ENCODE results near the gene TC2N.
A peak's percentile ranks its signal among the peaks of the same experiment; 100 is the strongest.
"Not testable (repeated sequence)": the region's sequence is repeated elsewhere in the genome, so short reads cannot be mapped to it uniquely, and the experiment has no call there.

The TC2N gene

DNA sequence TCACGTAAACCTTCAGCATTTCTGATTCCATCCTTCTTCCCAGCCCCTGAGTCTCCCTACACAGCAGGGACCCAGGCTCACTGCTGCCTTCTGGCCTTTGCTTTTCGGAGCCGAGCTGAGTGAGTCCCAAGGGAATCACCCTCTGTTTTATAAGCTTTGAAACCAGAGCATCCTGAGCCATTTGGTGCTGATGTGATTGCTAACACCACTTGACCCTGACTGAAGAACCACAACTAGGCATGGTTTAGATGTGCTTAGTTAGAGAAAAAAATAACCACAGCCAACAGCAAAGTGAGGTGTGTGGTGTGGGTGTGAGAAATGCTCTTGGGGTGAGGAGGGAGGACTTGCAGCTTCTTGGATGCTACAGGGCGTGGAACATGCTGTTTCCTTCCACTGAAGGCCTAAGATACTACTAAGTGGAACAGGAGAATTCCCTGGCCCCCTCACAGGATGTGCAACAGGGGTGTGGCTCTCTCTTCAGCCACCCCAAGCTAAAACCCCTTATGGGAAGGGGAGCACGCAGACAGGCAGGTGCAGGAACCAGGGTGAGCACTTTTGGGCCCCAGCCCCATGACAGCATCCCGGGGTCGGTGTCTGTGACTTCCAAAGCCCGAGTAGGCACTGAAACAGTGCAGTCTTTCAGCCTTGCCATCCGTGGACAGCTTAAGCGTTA is at the start of gene TC2N:
TC2N (minus strand) TSS at position 221 of the 673 bp plus-strand sequence. CDS start 53,767 bp downstream, outside the sequence.
- FAIRE-seq: no peak
- DNase-seq (ENCODE audit: insufficient read length, low spot score): no peak

DNA sequence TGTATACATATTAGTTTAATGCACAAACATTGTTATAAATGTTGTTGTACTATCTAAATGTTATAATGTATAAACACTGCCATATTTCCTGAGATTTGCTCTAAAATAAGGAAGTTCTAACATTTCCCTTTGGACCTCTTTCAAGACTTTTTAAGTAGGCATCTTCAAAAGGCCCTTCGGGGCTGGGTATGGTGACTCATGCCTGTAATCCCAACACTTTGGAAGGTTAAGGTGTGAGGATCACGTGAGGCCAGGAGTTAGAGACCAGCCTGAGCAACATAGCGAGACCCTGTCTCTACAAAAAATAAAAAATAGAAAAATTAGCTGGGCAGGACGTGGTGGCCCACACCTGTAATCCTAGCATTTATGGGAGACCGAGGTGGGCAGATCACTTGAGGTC is 44.7 kb upstream of the TC2N start:
- no peak for DNase-seq (ENCODE audit: insufficient read length, low spot score)
- no peak for FAIRE-seq

- DNase-seq (ENCODE audit: insufficient read length, low spot score): peak; percentile 61
- FAIRE-seq: no peak
These were observed 44.2 kb upstream of the TC2N start for GRCh38 chr14:91911474-91912032.

- DNase-seq (ENCODE audit: insufficient read length, low spot score): no peak
- FAIRE-seq: no peak
These were observed 42.9 kb upstream of the TC2N start for GRCh38 chr14:91910196-91910595.

- FAIRE-seq: no peak
- DNase-seq (ENCODE audit: insufficient read length, low spot score): no peak
These were observed 39.0 kb upstream of the TC2N start for GRCh38 chr14:91906374-91906773.

GRCh38 chr14:91904956-91905645 is 37.8 kb upstream of the TC2N start:
- FAIRE-seq: no peak
- DNase-seq (ENCODE audit: insufficient read length, low spot score): no peak

DNA sequence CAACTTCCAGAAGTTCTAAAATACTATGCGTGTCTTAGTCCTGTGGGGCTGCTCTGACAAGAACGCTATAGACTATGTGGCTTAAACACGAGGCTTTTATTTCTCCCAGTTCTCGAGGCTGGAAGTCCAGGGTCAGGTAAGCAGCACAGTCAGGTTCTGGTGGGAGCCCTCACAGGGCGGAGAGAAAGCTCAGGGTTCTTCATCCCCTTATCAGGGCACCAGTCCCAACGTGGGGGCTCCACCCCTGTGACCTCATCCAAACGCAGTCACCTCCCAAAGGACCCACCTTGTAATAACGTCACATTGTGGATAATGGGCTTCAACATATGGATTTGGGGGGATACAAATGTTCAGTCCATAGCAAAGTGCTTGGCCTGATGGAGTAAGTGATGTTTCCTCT is 37.1 kb upstream of the TC2N start:
- FAIRE-seq (no peak), DNase-seq (ENCODE audit: insufficient read length, low spot score) (no peak)

DNA sequence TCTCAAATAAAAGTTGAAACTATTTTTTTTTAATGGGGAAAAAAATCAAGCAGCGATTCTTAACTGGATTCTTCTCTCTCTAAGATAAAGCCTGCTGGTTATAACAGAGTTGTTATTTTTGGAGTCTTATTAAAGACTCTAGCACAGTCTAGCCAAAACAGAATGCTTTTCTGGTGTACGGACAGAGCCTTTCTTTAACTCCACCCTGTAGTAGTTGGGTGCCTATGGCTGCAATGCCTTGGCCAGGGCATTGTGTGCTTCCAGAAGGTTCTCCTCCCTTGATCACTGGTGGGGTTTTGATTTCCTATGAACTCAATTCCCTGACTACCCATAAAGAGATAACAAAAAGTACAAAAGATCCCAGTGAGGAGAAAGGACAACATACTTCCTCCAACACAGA is 35.7 kb upstream of the TC2N start:
- DNase-seq (ENCODE audit: insufficient read length, low spot score): no peak
- FAIRE-seq: no peak

DNA sequence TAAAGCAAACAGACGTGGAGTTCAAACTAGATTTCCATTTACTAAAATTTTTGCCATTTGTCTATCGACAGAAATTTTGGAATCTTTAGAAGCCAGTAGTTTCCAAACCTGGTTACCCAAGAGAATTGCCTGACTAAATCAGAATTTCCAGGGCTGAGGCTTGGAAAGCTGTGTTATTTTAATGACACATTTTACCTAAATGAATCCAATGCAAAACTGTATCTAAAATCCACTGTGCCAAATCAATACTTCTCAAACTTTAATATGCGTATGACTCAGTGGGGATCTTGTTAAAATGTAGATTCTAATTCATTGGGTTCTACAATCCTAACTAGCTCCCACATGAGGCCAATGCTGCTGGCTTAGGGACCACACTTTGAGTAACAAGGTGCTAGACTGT is 35.0 kb upstream of the TC2N start:
- FAIRE-seq: no peak
- no peak for DNase-seq (ENCODE audit: insufficient read length, low spot score)

DNA sequence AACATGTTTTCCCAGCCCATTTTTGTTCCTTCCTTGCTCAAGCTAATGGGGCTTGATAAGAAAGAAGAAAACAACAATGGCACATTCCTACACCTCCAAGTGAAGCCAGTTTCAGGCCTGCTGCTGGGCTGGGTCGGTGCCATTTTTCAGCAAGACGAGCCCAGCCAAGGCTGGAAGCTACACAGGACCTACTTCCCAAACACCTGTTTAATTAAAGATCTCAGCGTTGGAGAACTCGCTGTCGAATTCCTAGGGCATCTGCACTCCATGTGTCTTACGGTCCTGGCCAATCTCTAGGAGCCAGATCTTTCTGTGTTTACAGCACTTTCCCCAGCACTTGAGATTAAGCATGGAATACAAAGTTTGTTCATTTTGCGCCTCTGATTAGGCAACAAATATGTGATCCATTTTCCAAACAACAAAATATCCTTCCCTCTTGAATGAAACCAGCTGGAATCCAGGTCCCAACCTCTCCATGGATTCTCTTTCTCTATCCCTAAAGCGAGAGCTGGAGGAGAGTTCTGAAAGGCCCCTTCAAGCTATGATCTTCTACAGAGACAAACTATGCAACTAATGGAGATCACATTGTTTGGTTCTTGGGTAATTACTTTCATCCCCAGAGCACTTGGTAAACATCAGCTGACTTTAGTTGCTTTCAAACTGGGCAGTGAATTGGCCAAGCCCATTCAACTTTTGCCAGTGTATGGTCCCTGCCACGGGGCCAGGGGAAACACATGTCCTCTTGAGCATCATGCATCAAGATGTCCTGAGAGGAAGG is 34.3 kb upstream of the TC2N start:
- no peak for DNase-seq (ENCODE audit: insufficient read length, low spot score)
- FAIRE-seq: no peak

GRCh38 chr14:91899806-91900205 is 32.5 kb upstream of the TC2N start:
- DNase-seq (ENCODE audit: insufficient read length, low spot score): no peak
- no peak for FAIRE-seq

DNA sequence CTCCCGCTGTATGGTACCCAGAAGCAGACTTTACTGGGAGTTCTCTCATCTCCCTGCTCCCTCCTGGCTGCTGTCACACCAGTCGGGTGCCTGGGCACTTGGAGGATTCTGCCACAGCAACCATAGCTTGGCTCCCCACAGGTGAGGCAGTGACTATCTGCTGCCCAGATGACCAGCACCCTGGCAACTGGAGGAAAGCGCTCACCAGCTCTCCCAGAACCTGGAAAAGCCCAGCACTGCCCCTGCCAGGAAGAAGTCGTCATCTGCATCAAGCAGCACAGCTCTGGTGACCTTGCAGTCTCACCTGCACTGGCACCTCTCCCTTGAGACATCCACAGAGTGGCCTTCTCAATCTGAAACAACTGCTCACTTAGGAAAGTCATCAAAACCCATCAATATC is 31.9 kb upstream of the TC2N start:
- FAIRE-seq (no peak), DNase-seq (ENCODE audit: insufficient read length, low spot score) (no peak)

GRCh38 chr14:91898372-91898771 is 31.0 kb upstream of the TC2N start:
- DNase-seq (ENCODE audit: insufficient read length, low spot score) (no peak), FAIRE-seq (no peak)

DNA sequence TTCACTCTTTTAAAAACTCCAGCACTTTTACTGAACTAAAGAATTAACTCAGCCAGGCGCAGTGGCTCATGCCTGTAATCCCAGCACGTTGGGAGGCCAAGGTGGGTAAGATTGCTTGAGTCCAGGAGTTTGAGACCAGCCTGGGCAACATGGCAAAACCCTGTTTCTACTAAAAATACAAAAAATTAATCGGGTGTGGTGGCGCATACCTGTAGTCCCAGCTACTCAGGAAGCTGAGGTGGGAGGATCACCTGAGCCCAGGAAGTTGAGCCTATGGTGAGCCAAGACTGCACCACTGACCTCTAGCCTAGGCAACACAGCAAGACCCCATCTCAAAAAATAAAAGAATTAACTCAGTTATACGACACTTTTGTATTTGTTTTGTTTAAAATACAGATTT is 30.4 kb upstream of the TC2N start:
- not testable (repeated sequence) for FAIRE-seq; DNase-seq (ENCODE audit: insufficient read length, low spot score)

DNA sequence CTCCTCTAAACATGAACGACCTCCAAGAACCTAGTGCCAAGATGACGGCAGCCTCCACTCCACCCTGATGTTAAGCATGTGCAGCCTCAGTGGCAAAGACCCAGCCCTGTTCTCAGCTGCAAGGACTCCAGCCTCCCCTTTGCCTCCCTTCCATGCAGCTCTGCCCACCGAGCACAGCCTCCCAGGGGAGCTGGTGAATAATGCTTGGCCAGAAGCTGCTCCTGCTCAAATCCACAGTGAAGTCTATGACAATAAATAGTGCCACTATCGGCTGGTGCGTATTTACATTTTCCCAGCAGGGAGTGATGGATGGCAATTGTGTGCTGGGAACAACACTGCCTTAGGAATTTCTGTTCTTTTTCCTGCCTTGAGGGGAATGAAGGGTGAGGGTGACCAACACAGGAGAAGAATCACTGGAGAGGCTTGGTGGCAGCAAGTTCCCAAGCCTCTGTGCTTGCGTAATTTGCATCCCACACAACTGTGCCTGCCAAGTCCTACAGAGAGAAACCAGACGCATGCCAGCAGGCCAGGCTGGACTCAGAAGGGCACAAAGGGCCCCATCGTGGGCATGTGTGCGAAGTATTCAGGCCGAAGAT is 29.9 kb upstream of the TC2N start:
- FAIRE-seq (peak; percentile 36), DNase-seq (ENCODE audit: insufficient read length, low spot score) (peak; percentile 13)

DNA sequence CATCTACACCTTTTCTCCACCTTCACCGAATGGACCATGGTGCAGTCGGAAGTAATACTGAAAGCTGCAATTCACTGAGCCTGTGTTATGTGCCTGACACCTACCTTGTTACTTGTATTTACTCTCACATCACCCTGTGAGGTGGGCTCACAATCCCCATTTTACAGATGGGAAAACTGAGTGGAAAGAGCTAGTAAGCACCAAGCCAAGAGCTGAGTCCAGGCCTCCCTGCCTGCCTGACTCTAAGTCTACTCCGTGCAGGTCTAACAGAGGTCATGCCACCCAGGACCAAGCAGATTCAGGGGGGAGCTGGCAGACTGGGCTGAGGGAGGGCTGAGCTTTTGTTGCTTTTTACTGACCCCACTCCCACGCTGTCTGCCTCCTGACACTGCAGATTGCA is 29.1 kb upstream of the TC2N start:
- DNase-seq (ENCODE audit: insufficient read length, low spot score) (no peak), FAIRE-seq (no peak)

DNA sequence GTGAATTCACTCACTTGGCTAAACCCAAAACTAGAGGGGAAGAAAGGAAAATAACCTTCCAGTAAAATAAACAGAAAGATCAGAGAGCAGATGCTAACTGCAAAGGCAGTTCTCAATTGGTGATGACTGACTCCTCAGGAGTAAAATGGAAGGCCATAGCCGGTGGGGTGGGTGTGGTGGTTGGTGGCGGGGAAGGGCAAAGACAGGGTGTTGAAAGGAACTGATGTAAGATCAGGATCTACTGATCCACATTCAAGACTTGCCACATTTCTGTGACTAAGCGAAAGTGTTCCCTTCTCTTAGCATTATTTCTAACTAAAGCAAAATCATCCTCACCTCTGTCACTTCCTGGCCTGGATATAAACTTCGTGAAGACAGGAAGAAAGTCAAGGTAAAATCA is 26.3 kb upstream of the TC2N start:
- no peak for FAIRE-seq
- no peak for DNase-seq (ENCODE audit: insufficient read length, low spot score)

GRCh38 chr14:91893007-91893406 is 25.7 kb upstream of the TC2N start:
- peak; percentile 32 for DNase-seq (ENCODE audit: insufficient read length, low spot score)
- FAIRE-seq: no peak

- DNase-seq (ENCODE audit: insufficient read length, low spot score) (no peak), FAIRE-seq (no peak)
These were observed 24.4 kb upstream of the TC2N start for GRCh38 chr14:91891721-91892220.

GRCh38 chr14:91891101-91891500 is 23.8 kb upstream of the TC2N start:
- DNase-seq (ENCODE audit: insufficient read length, low spot score): no peak

GRCh38 chr14:91890291-91890749 is 23.0 kb upstream of the TC2N start:
- DNase-seq (ENCODE audit: insufficient read length, low spot score): no peak
- no peak for FAIRE-seq

More at GRCh38 chr14:91891101-91891500, 23.8 kb upstream of the TC2N start:
- peak; percentile 4 for FAIRE-seq
